AG04450 (cell line): ENCODE measurements around the gene ZNF567. TPM values are rescaled to one million over a fixed set of nuclear protein-coding genes. Genes with fewer than 3 reads are reported as not detected.

Experiments
- CTCF ChIA-PET: fragments of 300-600, 350-600 bp; formaldehyde crosslinking; extraction: SDS; loops from one replicate; lab custom pipeline; 2022; ENCODE audit warnings: antibody characterized with exemption, inconsistent platforms; lab: Charles Lee
- POLR2A ChIA-PET: fragments of 350-600 bp; formaldehyde crosslinking; extraction: SDS; loops from one replicate; lab custom pipeline; 2021; ENCODE audit warnings: antibody characterized with exemption, inconsistent platforms; lab: Yijun Ruan, JAX
- DNase-seq: peaks from one replicate; pipeline ENCODE4 v3.0.0-alpha.2; 2011; ENCODE audit warnings: low read depth, low spot score
- H3K27ac ChIP-seq: one replicate; pipeline ENCODE4 v1.5.1; 2012; ENCODE audit warnings: low read depth, low read length, control low read depth
- H3K27me3 ChIP-seq: one replicate; pipeline ENCODE4 v1.6.0; 2012; ENCODE audit warnings: low read length; ENCODE audit not compliant: control insufficient read depth, insufficient read depth
- H3K4me3 ChIP-seq: 2 replicates; pipeline ENCODE4 v1.5.1; 2011; ENCODE audit warnings: mild to moderate bottlenecking, low read depth, low read length, control low read depth
- H3K9me3 ChIP-seq: 2 replicates; pipeline ENCODE4 v1.5.1; 2012; ENCODE audit warnings: low read length; ENCODE audit not compliant: control insufficient read depth, insufficient read depth
- polyA plus RNA-seq: library from polyadenylated mRNA; depleted of rRNA; stranded (reverse); fragments of >200 nt; gene quantifications from 2 replicates; pipeline ENCODE4 v1.2.3, GENCODE V29; 2011
- TF ChIP-seq, protein P1 (sequence below): IDR thresholded peaks from 2 replicates; pipeline ENCODE4 v1.5.1; 2011; ENCODE audit warnings: low read depth, low read length, control low read depth, inconsistent platforms

Gene ZNF567
- polyA plus RNA-seq, 1 experiment = 8.5 TPM

DNA sequence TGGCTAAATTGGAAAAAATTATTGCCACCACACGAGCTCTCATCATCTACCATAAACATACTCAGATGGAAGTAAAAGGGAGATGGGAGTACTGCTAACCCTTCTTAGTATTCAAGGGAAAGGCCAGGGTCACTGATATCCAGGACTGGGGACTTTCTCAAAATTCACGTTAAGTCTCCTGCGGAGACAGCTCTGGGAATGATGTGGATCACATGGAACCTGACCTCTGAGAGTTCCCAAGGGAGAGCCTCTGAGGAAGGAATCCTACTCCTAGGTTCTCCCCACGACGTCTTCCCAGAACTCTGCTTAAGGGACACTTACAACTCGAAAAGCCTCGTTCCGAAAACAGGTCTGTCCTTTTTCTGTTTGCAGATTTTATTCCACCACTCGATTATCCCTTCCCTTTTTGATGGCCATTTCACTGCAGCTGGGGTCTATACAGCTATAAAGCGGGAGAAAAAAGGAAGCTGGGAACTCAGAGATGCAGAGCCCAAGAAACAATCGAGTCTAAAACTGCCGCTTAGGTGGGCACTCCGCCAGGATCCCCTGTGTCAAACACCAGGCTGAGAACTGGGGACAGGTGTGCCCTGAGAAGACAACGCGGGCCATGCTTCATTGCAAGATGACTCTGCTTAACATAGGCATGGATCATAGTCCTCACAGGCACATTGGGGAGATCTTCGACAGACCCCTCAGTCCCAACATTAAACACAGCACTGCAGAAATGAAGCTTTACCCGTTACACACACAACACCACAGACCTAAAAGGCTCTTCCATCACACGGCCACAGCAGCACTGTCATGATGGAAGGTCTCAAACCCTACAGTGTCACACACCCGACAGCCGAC, 823 bp upstream of the ZNF567 start:
- TF ChIP-seq, protein P1, sequence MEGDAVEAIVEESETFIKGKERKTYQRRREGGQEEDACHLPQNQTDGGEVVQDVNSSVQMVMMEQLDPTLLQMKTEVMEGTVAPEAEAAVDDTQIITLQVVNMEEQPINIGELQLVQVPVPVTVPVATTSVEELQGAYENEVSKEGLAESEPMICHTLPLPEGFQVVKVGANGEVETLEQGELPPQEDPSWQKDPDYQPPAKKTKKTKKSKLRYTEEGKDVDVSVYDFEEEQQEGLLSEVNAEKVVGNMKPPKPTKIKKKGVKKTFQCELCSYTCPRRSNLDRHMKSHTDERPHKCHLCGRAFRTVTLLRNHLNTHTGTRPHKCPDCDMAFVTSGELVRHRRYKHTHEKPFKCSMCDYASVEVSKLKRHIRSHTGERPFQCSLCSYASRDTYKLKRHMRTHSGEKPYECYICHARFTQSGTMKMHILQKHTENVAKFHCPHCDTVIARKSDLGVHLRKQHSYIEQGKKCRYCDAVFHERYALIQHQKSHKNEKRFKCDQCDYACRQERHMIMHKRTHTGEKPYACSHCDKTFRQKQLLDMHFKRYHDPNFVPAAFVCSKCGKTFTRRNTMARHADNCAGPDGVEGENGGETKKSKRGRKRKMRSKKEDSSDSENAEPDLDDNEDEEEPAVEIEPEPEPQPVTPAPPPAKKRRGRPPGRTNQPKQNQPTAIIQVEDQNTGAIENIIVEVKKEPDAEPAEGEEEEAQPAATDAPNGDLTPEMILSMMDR = no peak
- no peak for DNase-seq
- CTCF ChIA-PET = no interaction called here
- H3K27me3 ChIP-seq = no peaks in the 10 kb centered on the region
- no peak overlapping the region for H3K27ac ChIP-seq
- H3K9me3 ChIP-seq = peaks cover 29% of the 10 kb centered on the region
- H3K4me3 ChIP-seq = peak overlapping the region; percentile 98
- POLR2A ChIA-PET = interaction anchor here (0.6 kb wide), 1 partner anchor 11 kb away, joined by 3 read pairs; no protein-coding TSS in a partner anchor

- no peak for DNase-seq
- Histone ChIP-seq H3K9me3 (peaks cover 30% of the 10 kb centered on the region), H3K27ac (no peak overlapping the region), H3K27me3 (no peaks in the 10 kb centered on the region), H3K4me3 (peak overlapping the region; percentile 98)
- POLR2A ChIA-PET = no interaction called here
- TF ChIP-seq, protein P1 = no peak
- CTCF ChIA-PET = no interaction called here
Observed at GRCh38 chr19:36688058-36688457, 646 bp downstream of the ZNF567 start.

- POLR2A ChIA-PET = no interaction called here
- CTCF ChIA-PET = interaction anchor here (0.9 kb wide), 1 partner anchor 10 kb away, joined by 3 read pairs; no protein-coding TSS in a partner anchor
- no peaks in the 10 kb centered on the region for H3K27me3 ChIP-seq
Observed at GRCh38 chr19:36707134-36707533, 19.7 kb downstream of the ZNF567 start.

GRCh38 chr19:36709423-36709822, 22.0 kb downstream of the ZNF567 start:
- no peak overlapping the region for H3K4me3 ChIP-seq
- peaks cover 55% of the 10 kb centered on the region for H3K9me3 ChIP-seq
- POLR2A ChIA-PET = interaction anchor here (0.6 kb wide), 1 partner anchor 91 kb away, joined by 3 read pairs; no protein-coding TSS in a partner anchor
- TF ChIP-seq, protein P1 = no peak
- DNase-seq = no peak
- CTCF ChIA-PET = no interaction called here
- no peak overlapping the region for H3K27ac ChIP-seq
- H3K27me3 ChIP-seq = no peaks in the 10 kb centered on the region

More at GRCh38 chr19:36707134-36707533, 19.7 kb downstream of the ZNF567 start:
- TF ChIP-seq, protein P1 = no peak
- no peak for DNase-seq
- Histone ChIP-seq H3K27ac (no peak overlapping the region), H3K9me3 (peaks cover 42% of the 10 kb centered on the region), H3K4me3 (no peak overlapping the region)
